DMS114 treated with DMSO at 0.1 percent for 48 hours (cell line): ENCODE data around the gene SLC5A4.

ENCODE experiments used
- DNase-seq: peaks from one replicate; lab custom pipeline; 2025; ENCODE audit not compliant: unreplicated experiment; lab: John Stamatoyannopoulos, UW

SLC5A4 gene

DNA sequence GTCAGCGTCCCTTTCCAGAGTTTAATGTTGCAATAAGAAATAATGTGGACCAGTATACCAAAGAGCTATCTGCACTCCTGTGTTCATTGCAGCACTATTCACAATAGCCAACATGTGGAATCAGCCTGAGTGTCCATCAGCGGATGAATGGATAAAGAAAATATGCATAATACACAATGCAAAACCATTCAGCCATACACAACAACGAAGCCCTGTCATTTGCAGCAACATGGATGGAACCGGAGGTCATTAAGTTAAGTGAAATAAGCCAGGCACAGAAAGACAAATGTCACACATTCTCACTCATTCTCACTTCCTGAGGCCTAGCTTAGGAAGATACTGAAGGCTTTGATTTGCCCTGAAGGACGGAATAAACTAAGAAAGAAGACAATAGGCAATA, 22.1 kb downstream of the SLC5A4 start:
- DNase-seq, result no peak

DNA sequence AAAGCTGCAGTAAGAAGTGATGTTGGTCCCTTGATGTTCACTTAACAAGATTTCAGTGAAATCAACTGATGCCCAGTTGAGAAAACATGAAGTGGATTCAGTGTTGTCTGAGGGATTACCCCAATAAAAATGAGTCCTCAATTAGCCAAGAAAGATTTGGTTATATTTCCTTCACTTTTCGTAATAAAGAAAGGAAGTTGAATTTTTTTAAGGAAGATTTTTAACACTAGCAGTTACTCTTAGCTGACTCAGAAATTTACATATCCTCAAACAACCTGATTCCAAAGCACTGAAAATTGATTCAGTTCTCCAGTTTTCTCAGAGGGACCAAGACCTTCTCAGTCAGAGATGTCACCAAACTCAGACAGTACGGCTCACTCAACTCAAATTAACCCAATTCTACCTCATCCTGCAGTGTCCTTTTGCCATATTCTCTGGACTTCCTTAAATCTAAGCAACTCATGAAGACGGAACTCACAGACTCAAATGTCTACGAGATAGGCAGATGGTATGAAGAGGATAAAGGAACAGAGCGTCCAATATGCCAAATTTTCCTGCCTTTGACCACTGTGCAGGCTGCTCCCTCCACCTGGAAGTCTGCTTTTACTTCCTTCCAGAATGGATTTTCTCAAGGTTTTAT, 22.8 kb downstream of the SLC5A4 start:
- DNase-seq, result no peak

DNA sequence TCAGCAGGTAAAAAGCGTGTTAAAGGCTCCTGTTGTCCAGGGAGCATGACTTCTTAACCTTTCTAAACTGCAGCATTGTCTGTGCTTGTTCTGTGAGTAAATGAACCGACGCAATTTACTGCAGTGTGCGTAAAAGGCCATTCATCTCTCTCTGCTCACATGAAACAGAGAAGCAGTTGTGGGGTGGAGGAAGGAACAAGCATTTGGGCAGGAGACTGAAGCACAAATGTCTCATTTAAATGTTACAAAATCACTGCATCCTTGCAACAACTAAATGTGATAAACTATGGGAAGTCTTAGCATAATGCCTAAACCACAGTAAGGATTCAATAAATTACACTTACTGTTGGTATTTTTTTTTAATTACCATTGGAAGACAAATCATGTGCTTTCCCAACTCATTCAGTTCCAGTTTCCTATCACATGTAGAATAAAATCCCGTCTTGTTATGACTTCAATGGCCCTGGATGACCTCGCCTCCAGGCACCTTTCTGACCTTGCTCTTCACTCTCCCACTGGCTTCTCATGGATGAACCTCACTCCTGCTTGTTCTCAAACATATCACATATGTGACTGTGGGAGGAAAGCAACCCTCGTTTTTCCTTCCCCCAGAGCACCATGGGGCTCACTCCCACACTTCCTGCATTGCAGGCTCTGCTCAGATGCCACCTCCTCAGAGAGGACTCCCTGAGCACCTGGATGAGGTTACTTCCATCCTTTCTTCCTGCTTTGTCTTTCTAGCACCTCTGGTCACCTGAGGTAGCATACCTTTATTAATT, 28.6 kb downstream of the SLC5A4 start:
- no peak for DNase-seq

DNA sequence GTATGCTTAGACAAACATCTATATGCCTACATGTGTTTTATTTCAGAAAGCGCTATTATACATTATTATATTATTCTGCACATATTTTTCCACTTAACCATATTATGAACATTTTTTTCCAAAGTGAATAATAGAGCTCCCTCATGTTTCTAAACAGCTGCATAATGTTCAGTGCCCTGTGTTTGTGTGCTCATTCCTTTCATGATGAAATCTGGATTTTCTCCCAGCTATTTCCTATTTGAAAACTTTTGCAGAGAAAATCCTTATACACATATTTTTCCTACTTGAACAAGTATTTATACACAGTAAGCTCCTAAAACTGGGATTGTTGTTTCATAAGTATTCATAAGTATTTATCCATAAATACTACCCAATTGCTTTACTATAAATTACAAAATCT, 32.2 kb downstream of the SLC5A4 start:
- DNase-seq, result no peak

DNA sequence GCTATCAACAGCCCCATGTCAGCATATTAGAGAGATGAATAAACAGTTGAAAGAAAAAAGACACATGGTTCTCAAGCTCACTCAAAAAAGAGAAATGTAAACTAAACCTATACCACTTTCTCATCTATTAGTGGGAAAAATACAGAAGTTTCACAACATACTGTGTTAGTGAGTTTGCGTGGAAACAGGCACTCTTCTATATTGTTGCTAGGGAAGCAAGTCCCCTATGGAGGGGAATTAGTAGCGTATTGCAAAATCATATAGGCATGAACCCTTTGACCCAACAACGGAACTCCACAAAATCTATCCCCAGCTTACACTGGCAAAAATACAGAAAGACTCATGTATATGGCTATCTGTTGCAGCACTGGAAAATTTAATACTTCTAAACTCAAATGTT, 36.1 kb downstream of the SLC5A4 start:
- no peak for DNase-seq

DNA sequence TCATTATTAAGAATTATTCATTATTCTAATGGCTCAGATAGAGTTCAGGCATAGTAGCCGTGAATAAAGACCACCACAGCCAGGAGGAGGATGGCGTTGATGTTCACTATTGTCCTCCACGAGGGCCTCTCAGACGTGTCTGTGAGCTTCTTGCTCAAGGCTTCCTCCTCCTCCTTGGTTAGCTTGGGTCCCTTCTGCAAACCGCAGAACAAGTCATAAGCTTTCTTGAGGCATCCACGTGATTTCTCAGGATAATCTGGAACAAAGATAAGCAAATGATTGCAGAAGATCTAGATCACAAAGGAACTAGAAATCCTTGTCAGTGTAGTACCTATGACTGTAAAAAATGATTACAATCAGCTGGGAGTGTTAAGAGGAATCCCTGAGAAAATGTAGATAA, 36.7 kb downstream of the SLC5A4 start:
- no peak for DNase-seq

DNA sequence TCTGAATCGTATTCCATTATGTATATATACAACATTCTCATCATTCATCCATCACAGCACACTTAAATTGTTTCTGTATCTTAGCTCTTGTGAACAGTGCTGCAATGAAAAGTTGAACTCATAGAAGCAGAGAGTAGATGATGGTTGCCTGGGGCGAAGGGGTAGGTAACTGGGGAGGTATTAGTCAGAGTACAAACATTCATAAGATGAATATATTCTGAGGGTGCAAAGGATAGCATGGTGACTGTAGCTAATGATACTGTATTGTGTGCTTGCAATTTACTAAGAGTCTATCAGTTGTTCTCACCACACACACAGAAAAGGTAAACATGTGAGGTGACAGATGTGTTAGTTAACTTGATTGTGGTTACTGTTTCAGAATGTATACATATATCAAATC, 37.7 kb downstream of the SLC5A4 start:
- DNase-seq, result no peak

DNA sequence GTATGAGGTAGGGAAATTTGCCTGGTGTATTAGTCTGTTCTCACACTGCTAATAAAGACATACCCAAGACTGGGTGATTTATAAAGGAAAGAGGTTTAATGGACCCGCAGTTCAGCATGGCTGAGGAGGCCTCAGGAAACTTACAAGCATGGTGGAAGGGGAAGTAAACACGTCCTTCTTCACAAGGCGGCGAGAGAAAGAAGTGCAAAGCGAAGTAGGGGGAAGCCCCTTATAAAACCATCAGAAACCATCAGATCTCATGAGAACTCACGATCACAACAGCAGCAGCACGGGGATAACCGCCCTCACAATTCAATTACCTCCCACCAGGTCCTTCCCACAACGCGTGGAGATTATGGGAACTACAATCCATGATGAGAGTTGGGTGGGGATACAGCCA, 38.2 kb downstream of the SLC5A4 start:
- DNase-seq, result no peak

DNA sequence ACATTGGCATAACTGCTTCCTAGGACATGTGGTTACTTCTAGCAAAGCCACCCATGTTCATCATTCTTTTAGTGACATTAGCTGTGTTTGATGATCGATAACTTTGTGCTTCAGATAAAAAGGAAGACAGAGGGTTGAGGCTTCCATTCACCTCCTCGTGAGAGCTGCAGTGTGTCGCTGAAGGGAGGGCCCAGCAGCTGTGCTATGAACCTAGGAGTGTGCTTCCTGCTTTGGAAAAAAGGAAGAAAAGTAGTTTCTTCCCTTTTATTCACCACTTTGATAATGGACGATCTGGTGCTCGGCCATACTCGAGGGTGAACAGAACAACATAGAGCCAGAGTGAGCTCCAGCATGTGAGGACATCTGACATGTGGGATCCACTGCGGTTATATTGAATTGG, 44.1 kb downstream of the SLC5A4 start:
- no peak for DNase-seq

DNA sequence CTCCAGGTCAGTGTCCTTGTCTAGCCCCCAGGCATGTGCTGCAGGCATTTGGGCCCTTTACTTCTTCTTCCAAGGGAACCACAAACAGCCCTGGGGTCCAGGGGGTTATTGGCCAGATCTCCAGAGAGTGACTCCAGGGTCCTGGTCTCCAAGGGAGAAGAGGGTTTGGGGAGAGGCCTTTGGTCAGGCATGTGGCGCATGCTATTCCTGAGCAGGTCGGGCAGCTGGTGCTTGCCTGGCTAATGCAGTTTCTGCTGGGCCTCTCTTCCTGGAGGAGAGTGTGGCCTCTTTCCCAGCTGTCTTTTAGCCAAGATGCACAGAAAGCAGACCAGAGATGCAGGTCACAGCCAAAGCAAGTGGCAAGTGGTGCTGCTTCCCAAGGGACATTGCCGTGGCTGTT, 46.5 kb downstream of the SLC5A4 start:
- no peak for DNase-seq

DNA sequence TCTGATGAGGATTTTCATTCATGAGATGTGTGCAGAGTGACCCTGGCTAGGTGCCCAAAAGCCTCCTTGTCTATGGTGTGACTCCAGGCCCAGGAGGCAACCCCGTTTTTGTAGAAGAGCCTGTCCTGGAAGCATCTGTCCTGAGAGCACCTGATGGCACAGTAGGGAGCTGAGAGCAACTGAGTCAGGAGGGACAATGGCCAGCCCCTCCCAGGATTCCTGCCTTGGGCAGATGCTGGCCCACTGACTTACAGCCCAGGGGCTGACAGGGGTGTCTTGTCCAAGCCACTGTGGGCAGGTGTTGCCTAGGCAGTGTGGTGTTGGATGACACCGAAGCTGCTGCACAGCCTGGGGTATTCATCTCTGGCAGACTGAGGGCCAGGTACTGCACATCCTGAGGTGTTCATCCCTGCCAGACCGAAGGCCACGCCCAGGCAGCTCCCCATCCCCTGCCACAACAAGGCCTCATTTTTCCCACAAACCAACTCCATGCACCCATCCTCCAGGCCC, 47.1 kb downstream of the SLC5A4 start:
- DNase-seq, result no peak

DNA sequence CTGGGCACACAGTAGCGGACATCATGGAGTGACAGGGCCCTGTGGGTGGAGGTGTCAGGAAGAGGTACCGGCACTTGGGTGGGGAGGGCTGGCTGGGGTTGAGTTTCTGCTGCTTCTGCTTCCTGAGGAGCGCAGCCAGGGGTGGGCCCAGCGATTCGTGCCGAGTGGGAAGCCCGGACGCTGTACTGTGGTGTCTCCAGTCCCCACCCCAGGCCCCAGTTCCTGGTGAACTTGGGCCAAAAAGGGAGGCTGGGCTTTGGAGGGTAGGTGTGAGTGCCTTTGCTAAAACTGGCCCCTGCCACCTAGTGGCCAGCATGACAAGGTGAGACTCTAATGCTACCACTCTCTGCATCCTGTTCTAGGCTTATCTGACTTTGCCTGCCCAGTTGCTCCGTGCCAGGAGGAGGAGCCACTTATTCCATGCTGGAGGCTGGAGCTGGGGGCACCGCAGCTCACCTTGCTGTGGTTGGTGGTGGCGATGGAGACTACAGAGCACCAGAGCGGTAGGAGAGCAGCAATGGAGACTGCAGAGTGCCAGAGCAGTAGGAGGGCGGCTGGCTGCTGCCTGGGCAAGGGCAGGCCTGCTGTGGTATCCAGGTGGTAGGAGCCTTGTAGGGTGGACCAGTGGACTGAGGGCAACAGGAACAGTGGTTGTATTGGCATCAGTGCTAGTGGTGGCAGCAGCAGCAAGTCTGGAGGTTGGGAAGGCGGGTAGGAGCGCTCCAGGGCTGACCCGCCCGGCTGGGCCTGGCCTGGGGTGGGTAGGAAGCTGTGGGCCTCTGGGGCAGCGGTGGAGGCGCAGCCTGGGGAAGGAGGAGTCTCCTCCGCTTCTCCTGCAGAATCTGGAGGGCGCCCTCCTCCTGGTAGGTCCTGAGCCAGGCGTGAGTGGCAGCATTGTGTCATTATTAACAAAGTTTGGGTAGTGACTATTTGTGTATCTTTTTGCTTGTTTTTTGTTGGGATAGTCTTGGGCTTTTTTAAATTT, 48.1 kb downstream of the SLC5A4 start:
- no peak for DNase-seq

DNA sequence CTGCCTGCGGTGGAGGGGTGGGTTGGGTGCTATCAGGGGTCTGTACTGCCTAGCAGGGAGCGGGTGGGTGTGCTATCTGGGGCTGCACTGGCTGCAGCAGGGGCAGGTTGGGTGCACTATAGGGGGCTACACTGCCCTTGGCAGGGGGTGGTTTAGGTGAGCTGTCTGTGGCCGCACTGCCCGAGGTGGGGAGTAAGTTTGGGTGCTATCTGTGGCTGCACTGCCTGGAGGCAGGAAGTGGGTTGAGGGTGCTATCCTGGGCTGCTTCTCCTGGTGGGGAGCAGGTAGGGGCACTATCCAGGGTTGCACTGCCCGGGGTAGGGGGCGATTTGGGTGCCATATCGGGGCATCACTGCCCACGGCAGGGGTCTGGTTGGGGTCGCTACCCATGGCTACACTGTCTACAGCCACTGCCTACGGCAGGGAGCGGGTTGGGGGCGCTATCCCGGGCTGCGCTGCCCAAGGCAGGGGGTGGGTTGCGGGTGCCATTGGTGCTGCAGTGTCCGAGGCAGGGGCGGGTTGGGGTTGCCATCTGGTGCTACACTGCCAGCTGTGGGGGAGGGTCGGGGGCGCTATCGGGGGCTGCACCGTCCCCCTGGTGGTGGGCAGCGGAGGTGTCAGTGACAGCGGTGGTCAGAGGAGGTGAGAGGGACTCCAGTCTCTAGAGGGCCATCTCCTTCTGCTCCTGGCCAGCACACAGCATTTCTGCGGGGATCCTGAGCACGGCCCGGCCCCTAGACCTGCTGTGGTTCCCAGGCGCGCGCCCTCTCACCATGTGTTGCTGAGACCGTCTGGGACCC, 49.0 kb downstream of the SLC5A4 start:
- no peak for DNase-seq

DNA sequence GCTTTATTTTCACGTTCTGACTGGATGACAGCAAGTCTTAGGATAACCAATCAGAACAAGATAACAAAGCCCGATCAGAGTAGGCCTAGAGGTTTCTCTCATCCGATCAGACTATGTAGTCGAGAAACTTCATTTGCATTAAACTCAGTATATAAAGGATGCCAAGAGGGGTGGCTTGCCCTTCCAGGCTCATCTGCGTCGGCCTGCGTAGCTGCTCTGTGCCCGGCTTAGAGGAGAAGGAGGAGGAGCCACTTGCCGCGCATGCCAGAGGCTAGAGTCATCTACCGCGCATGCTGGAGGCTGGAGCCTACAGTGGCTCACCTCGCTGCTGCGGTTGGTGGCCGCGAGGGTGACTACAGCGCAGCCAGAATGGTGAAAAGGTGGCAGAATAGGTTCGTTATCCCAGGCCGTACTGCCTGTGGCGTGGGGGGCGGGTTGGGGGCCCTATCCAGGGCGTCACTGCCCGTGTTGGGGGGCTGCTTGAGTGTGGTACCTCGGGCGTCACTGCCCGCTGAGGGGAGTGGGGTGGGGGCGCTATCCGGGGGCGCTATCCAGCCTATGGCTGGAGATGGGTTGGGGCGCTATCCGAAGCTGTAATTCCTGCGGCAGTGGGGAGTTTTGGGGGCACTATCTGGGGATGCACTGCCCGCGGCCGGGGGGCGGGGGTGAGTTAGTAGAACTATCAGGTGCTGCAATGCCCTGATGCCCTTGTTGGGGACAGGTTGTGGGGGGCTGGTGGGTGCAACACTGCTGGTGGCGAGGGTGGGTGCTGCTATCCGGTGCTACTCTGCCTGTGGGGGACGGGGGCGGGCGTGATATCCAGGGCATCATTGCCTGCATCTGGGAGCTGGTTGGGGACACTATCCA, 50.1 kb downstream of the SLC5A4 start, which contains the start of gene RFPL2:
TSS of gene RFPL2 (minus strand) at position 218 of the 867 bp plus-strand sequence. CDS start 2,622 bp downstream, outside the sequence.
- peak; percentile 70 for DNase-seq

DNA sequence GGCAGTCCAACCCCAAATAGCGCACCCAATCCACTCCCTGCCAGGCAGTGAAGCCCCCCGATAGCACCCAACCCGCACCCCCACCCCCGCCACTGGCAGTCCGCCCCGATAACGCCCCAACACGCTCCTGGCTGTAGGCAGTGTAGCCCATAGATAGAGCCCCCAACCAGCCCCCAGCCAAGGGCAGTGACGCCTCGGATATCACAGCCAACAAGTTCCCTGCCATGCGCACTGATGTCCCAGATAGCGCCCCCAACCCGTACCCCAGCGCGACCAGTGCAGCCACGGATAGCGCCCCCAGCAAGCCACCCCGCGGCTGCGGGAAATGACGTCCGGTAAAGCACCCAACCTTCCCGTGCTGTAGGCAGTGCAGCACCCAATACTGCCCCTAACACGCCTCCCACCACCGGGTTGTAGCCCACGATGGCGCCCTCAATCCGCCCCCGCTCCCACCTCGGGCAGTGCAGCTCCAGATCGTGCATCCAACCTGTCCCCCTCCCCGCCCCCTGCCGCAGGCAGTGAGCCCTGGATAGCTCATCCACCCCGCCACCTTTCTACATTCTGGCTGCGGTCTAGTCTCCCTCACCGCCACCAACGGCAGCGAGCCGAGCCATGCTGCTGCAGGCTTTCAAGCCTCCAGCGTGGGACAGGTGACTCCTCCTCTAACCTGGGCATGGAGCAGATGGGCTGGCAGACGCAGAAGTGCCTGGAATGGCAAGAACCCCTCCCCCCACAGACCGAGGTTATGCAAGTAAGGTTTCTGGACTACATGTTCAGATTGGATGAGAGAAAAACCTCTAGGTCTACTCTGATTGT, 50.9 kb downstream of the SLC5A4 start:
- DNase-seq, result no peak

DNA sequence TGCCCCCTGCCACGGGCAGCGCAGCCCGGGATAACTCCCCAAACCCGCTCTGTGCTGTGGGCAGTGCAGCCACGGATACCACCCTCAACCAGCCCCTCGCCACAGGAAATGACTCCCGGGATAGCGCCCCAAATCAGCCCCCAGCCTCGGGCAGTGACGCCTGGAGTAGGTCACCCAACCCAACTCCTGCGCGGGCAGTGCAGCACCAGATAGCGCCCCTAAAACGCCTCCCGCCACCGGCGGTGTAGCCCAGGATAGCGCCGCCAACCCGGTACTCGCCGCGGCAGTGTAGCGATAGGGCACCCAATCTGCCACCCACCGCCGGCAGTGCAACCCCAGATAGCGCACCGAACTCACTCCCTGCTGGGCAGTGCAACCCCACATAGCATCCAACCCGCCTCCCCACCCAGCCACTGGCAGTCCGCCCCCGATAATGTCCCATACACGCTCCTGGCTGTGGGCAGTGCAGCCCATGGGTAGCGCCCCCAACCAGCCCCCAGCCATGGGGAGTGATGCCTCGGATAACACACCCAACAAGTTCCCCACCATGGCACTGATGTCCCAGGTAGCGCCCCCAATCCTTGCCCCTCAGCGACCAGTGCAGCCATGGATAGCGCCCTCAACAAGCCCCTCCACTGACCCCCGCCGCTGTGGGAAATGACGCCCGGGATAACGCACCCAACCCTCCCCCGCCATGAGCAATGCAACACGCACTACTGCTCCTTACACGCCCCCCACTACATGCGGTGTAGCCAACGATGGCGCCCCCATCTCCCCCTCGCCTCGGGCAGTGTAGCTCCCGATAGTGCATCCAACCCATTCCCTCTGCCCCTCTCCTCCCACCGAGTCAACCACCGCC, 51.7 kb downstream of the SLC5A4 start:
- DNase-seq, result no peak

DNA sequence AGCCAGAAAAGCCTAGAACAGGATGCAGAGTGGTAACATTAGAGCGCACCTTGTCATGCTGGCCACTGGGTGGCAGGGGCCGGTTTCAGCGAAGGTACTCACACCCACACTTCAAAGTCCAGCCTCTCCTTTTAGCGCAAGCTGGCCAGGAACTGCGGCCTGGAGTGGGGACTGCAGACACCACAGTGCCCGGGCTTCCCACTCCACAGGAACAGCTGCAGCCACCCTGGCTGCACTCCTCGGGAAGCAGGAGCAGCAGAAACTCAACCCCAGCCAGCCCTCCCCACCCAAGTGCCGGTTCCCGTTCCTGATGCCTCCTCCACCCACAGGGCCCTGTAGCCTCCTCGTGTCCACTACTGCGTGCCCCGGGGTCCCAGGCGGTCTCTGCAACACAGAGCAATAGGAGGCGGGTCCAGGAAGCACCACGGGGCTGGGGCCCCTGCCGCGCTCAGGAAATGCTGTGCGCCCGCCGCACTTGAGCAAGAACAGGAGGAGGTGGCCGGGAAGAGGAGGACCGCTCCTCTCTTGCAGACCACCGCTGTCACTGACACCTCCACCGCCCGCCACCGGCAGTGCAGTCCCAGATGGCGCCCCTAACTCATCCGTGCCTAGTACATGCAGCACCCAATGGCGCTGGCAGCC, 52.5 kb downstream of the SLC5A4 start:
- DNase-seq, result peak; percentile 61
